Measurements from ENCODE around the gene SEH1L.

The SEH1L gene

GRCh38 chr18:12946549-12947284 lies 1.1 kb upstream of the SEH1L start:
- in situ Hi-C loops (cut with HindIII; ENCODE audit: low pct_ligation_motif_present, low sequenced_read_pairs): no loop called here
- Histone ChIP-seq H3K4me3 (ENCODE audit: low read depth, low read length) (peak overlapping the region; percentile 82), H3K27me3 (replicated peaks) (no peaks in the 10 kb centered on the region), H3K27ac (peak overlapping the region; percentile 97), H3K36me3 (replicated peaks) (no peaks in the 10 kb centered on the region)
- no peak for TF ChIP-seq CTCF (IDR thresholded peaks at IDR 0.05; ENCODE audit: low read depth, low read length, missing control alignments)
- DNase-seq: peak; percentile 72

GRCh38 chr18:12948050-12948804 lies 416 bp downstream of the SEH1L start:
- peak; percentile 92 for DNase-seq
- in situ Hi-C loops (cut with HindIII; ENCODE audit: low pct_ligation_motif_present, low sequenced_read_pairs): no loop called here
- H3K36me3 ChIP-seq (replicated peaks): peaks cover 1% of the 10 kb centered on the region
- no peak for TF ChIP-seq CTCF (IDR thresholded peaks at IDR 0.05; ENCODE audit: low read depth, low read length, missing control alignments)
- H3K27ac ChIP-seq: peak overlapping the region; percentile 93
- H3K27me3 ChIP-seq (replicated peaks): no peaks in the 10 kb centered on the region
- H3K4me3 ChIP-seq (ENCODE audit: low read depth, low read length): peak overlapping the region; percentile 70

GRCh38 chr18:12958478-12958877 lies 10.7 kb downstream of the SEH1L start:
- Histone ChIP-seq H3K27ac (no peak overlapping the region), H3K27me3 (replicated peaks) (no peaks in the 10 kb centered on the region), H3K36me3 (replicated peaks) (peaks cover 23% of the 10 kb centered on the region)

GRCh38 chr18:12960395-12960794 lies 12.6 kb downstream of the SEH1L start:
- H3K27ac ChIP-seq: no peak overlapping the region
- H3K4me3 ChIP-seq (ENCODE audit: low read depth, low read length): no peak overlapping the region
- H3K27me3 ChIP-seq (replicated peaks): no peaks in the 10 kb centered on the region
- TF ChIP-seq CTCF (IDR thresholded peaks at IDR 0.05; ENCODE audit: low read depth, low read length, missing control alignments): no peak
- in situ Hi-C loops (cut with HindIII; ENCODE audit: low pct_ligation_motif_present, low sequenced_read_pairs): no loop called here
- H3K36me3 ChIP-seq (replicated peaks): peaks cover 25% of the 10 kb centered on the region
- DNase-seq: no peak

More at GRCh38 chr18:12958478-12958877, 10.7 kb downstream of the SEH1L start:
- DNase-seq: no peak
- in situ Hi-C loops (cut with HindIII; ENCODE audit: low pct_ligation_motif_present, low sequenced_read_pairs): no loop called here
- H3K4me3 ChIP-seq (ENCODE audit: low read depth, low read length): no peak overlapping the region
- no peak for TF ChIP-seq CTCF (IDR thresholded peaks at IDR 0.05; ENCODE audit: low read depth, low read length, missing control alignments)

GRCh38 chr18:12960853-12961397 lies 13.1 kb downstream of the SEH1L start:
- H3K27me3 ChIP-seq (replicated peaks): no peaks in the 10 kb centered on the region
- no peak for DNase-seq
- H3K27ac ChIP-seq: no peak overlapping the region
- no peak overlapping the region for H3K4me3 ChIP-seq (ENCODE audit: low read depth, low read length)
- H3K36me3 ChIP-seq (replicated peaks): peaks cover 22% of the 10 kb centered on the region
- in situ Hi-C loops (cut with HindIII; ENCODE audit: low pct_ligation_motif_present, low sequenced_read_pairs): no loop called here
- no peak for TF ChIP-seq CTCF (IDR thresholded peaks at IDR 0.05; ENCODE audit: low read depth, low read length, missing control alignments)
